NCI-H748 (cell line): Measurements from ENCODE around the gene BCS1L.

Source experiments
- DNase-seq: peaks from one replicate; lab custom pipeline; 2025; ENCODE audit not compliant: unreplicated experiment; lab: John Stamatoyannopoulos, UW

The BCS1L gene

DNA sequence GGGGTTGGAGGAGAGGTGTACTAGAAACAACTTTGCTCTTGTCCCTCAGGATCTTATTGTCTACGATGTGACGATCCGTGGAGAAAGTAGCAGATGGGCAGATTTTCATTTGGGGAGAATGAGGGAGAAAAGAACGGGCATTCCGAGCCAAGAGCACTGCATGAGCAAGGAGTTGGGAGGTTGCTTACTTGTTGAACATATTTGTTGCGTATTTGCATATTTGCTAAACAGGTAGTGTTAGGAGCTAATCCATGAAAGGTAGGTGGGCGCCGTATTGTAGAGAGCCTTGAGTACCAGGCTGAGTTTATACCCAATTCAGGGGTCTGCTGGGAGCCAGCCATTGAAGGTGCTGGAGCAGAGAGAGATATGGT lies 490 bp downstream of the BCS1L start:
- DNase-seq, result no peak

DNA sequence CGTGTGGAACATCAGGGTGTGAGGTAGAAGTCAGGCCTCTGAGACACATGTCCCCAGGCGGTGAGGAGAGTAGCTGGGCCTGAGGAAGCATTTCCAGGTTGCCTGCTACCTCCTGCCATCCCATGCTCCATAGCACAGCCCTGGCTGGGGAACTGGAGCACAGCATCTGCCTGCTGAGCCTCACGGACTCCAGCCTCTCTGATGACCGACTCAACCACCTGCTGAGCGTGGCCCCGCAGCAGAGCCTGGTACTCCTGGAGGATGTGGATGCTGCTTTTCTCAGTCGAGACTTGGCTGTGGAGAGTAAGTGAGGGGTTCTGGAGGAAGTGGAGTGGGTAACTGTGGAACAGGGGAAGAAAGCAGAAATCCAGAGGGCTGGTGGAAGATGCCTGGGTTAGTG lies 2.9 kb downstream of the BCS1L start:
- DNase-seq, result no peak

DNA sequence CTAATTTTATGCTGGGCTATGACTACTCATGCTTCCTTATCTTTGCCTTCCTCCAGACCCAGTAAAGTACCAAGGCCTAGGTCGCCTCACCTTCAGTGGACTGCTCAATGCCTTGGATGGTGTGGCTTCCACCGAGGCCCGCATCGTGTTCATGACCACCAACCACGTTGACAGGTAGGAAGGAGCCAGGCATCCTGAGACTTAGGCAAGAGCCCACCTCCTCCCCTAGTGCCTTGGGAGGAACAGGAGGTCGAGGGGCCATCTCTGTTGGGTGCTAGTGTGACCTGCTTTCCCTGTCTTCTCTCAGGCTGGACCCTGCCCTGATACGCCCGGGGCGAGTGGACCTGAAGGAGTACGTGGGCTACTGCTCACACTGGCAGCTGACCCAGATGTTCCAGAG lies 3.3 kb downstream of the BCS1L start:
- no peak for DNase-seq

DNA sequence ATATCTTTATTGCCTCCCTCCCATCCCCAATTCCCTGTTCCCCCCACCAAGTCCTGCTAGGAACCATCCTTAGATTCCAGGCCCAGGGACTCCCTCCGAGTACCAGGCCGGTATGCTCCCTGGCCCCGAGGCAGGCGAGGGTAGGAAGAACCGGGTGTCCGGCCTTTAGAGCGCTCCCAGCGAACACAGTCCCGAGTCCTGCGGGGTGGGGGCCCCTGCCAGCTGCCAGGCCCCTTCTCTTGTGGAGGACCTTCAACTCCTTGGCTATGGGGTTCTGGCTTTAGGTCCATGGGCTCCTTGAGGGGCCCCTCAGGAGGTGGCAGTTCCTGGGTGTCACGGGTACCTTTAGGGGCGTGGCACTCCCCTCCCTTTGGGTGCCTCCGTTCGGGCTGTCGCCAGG lies 4.4 kb downstream of the BCS1L start:
- DNase-seq, result no peak

DNA sequence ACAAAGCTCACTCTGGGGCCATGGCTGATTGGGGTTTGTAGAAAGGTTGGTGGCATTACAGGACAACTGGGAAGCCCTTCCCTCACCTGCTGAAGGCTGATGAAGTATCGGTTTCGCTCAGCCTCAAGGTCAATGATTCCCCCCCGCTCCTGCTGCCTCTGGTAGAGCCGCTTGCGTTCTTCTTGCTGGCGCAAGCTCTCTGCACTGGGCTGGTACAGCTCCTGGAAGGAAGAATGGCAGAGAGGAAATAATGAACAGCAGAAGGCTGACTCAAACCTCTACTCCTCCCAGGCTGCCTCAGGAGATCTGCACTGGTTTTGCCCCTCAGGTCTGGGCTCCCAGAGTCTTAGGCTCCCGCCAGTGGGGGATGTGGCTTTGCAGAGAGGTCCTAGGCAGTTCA lies 5.2 kb downstream of the BCS1L start:
- DNase-seq, result no peak

DNA sequence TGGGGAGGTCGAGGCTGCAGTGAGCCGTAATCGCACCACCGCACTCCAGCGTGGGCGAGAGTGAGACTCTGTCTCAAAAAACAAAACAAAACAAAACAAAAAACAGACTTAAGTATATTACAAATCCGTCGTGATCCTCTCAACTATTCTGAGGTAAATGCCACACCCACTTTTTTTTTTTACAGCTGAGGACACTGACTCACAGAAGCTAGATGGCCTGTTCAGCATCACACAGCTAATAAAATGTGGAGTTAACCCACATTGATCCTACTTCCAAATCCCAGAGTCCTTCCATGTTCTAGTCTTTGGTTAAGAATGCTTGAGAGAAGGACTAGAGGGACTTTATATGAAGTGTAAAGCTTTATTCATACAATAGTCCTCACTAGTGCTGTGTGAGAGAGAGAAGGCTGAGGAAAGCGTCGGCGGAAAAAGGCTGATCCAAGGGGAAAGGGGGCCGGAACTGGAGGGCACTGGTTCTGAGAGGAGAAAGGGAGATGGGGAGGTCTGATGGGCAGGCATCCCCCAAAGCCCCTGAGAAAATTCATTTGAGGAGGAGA lies 11.7 kb downstream of the BCS1L start:
- peak; percentile 23 for DNase-seq

DNA sequence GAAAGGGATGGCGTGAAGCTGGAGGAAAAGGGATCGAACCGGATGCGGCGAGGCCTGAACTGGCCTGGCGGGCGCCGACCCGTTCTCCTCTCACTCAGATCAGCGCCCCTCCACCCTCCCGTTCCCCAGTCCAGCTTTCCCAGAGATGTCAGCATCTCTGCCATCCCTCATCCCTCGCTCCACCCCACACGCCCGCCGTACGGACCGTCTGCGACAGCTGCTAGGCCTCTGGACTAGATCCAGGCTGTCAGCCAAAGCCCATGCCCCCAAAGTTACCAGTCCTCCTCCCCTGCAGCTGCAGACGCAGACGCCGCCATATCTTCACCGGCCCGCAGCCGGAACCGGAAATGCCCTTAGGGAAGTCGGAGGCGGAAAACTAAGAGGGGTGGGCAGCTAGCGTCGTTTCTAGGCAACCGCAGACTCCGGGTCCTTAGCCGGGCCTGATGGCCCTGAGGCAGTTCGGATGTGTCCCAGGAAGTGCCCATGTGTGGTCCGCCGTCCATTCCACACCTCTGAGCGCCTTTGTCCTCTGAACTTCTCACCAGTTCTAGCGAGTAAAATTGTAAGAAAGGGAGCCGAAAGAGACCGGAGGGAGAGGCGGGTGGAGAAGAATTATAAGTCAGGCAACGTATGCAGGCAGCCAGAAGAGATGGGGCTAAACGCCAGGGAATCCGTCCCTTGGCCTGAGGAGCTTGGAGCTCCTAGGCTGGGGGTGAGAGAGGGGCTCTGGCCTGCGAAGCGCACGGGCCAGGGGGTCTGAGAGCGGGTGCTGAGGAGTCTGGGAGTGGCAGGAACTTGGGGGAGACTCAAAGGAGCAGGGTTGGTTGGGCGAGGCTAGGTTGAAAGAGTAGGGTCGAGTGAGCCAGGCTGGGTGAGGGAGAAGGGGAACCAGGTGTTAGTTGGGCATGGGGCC lies 12.4 kb downstream of the BCS1L start, which contains the start of the genes RNF25 and STK36:
RNF25 (minus strand) TSS at position 349 of the 913 bp plus-strand sequence; CDS start at position 317, 32 bp downstream.
STK36 (plus strand) TSS at position 433 of the 913 bp plus-strand sequence. CDS start 744 bp downstream, outside the sequence.
- peak; percentile 93 for DNase-seq

DNA sequence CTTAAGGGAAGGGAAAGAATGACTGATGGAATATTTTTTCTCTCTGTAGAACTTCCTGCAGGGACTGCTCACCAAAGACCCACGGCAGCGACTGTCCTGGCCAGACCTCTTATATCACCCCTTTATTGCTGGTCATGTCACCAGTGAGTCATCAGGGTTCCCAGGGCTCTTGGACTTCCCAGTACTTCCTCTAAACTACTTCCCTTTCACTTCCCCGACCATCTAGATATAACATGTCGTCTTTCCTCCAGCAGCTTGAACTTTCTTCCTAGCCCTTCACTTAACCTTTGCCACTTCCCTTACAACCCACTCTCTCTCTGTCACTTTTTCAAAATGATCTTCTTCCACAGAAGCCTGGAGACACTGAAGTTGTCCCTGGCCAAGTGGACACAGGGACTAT lies 19.6 kb downstream of the BCS1L start:
- DNase-seq, result no peak

DNA sequence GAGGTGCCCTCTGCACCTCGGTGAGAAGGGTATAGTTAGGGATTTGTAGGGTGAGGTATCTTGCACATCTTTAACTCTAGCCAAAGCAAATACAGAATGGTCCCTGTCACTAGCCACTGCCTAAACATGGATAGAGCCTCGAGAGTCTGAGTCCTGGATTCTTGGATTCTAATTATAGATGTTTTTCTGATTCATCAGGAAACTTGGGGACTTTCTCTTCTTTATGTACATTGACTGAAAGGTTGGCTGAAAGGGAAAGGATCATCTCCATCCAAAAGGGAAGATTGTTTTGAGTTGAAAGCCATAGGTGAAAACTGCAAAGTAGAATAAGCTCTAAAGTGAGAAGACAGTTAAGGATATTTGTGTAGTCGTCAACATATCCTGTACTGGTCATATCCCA lies 20.6 kb downstream of the BCS1L start:
- no peak for DNase-seq

DNA sequence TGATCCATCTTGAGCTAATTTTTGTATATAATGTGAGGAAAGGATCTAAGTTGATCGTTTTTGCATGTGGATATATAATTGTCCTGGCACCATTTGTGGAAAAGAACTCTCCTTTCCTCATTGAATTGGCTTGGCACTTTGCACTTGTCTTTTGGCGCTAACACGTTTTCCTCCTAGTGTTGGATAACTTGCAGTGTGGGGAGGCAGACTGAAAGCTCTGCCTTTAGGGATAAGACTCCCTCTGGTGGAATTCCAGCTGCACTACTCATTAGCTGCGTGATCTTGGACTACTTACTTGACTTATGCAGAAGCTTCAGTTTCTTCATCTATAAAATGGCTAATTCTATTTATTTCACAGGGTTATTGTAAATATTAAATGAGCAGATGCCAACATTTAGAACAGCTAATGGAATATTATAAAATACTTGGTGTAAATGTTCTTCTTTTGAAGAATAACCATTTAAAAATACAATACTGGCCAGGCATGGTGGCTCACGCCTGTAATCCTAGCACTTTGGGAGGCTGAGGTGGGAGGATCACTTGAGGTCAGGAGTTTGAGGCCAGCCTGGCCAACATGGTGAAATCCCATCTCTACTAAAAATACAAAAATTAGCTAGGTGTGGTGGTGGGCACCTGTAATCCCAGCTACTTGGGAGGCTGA lies 28.0 kb downstream of the BCS1L start:
- peak; percentile 68 for DNase-seq

DNA sequence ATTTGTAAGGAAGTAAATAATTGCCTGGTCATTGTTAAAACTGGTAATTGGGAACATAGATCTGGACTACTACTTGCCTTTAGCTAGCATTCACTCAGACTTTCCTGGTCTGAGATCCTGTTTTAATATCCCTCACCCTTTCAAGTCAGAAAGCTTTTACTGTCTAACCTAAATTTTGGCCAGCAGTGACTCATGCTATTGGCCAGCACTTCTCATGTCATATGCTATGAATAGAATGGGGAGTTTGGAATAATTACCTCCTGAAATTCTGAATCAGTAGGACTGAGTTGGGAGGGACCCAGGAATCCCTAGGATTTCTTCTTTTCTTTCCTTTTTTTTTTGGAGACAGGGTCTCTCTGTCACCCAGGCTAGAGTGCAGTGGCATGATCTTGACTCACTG lies 31.8 kb downstream of the BCS1L start:
- no peak for DNase-seq

DNA sequence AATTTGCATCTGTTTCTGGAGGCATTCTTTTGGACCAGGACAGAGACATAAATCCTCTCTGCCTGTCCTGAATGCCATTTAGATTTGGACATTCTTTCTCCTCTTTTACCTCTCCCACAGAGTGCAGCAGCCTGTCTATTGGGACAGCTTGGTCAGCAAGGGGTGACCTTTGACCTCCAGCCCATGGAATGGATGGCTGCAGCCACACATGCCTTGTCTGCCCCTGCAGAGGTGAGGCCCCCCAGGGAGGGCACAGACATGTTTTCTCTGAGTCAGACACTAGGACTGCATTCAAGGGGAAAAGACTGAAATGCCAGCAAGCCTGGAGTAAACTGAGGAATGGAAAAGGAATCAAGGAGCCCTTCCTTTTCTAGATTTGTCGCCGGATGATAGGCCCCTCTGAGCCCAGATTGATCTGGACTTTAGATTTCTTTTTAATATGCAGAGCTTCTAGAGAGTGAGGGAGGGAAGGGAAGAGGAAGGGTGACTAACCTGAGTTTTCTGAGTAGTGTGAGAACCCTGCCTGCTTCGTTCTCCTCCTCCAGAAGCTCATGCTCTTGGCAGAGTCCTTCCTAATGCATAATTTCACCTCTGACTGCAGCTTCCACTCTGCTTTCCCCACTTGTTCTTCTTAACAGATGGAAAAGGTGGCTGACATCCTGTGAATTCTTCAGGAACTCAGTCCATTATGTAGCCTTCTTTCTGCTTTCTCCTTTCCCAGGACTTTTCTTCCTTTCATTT lies 35.1 kb downstream of the BCS1L start:
- DNase-seq, result no peak

DNA sequence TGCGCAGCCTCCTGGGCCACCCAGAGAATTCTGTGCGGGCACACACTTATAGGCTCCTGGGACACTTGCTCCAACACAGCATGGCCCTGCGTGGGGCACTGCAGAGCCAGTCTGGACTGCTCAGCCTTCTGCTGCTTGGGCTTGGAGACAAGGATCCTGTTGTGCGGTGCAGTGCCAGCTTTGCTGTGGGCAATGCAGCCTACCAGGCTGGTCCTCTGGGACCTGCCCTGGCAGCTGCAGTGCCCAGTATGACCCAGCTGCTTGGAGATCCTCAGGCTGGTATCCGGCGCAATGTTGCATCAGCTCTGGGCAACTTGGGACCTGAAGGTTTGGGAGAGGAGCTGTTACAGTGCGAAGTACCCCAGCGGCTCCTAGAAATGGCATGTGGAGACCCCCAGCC lies 39.4 kb downstream of the BCS1L start:
- no peak for DNase-seq

DNA sequence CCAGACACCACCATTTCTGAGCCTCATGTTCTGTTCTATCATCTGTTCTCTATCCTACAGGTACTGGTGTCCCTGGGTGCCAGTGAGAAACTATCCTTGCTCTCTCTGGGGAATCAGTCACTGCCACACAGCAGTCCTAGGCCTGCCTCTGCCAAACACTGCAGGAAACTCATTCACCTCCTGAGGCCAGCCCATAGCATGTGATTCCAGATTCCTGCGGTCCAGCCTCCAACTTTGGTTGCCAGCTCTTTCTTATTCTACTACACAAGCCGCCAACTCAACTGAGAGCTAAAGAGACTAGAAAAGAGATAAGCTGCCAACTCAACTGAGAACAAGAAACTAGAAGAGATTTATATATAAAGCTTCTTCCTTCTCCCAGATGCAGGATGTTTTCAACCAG lies 42.3 kb downstream of the BCS1L start:
- no peak for DNase-seq

DNA sequence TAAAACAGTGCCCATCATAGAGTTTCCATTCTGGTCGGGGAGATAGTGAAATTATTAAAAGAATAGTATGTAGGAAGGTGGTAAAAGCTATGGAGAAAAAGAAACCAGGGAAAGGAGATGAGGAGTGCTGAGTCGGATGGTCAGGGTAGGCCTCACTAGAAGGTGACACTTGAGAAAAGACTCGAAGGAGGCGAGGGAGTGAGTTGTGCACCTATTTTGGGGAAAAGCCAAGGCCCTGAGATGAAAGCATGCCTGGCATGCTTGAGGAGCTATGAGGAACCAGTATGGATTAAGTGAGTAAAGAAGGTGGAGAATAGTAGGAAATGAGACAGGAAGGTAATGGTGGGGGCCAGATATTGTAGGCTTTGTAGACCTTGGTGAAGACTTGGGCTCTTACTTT lies 43.9 kb downstream of the BCS1L start:
- DNase-seq, result no peak

DNA sequence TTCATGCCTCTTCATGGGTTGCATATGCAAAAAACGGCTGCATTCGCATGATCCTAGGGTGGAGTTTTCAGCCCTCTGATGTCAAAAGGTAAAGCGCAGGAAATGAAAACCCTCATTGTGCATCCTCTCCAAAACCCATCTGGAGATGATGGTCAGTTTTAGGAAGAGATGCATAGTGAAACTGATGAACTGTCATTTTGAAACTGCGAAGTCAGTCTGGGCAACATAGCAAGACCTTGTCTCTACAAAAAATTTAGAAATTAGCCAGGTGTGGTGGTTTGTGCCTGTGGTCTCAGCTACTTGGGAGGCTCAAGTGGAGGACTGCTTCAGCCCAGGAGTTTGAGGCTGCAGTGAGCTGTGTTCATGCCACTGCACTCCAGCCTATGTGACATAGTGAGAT lies 48.6 kb downstream of the BCS1L start:
- DNase-seq, result no peak

DNA sequence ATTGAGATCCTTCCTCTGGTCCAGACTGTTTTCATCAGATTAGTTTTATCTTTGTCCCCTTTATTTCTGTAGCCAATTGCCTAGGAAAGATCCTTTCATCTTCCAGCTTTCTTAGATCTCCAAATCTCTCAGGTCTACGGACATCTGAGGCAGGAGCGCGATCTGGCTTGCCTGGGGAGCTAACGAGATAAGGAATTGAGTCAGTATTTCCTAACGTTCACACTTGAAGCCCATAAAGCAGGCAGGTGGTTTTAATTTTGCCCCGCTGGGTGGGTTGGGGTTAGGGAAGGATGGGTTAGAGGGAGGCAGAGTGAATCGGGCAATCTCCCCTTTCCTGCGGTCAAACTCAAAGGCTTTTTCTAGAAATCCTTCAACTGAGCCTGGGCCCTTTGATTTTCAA lies 50.4 kb downstream of the BCS1L start:
- no peak for DNase-seq

DNA sequence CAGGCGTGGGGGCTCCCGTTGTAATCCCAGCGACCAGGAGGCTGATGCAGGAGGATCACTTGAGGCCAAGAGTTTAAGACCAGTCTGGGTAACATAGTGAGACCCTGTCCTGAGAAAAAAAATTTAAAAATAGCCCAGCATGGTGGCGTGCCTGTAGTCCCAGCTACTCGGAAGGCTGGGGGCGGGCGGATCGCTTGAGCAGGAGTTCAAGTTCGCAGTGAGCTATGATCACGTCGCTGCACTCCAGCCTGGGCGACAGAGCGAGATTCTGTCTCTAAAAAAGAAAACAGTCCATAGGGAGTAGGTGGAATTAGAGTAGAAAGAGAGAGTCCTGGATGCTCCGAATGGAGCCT lies 50.8 kb downstream of the BCS1L start:
- DNase-seq, result no peak

DNA sequence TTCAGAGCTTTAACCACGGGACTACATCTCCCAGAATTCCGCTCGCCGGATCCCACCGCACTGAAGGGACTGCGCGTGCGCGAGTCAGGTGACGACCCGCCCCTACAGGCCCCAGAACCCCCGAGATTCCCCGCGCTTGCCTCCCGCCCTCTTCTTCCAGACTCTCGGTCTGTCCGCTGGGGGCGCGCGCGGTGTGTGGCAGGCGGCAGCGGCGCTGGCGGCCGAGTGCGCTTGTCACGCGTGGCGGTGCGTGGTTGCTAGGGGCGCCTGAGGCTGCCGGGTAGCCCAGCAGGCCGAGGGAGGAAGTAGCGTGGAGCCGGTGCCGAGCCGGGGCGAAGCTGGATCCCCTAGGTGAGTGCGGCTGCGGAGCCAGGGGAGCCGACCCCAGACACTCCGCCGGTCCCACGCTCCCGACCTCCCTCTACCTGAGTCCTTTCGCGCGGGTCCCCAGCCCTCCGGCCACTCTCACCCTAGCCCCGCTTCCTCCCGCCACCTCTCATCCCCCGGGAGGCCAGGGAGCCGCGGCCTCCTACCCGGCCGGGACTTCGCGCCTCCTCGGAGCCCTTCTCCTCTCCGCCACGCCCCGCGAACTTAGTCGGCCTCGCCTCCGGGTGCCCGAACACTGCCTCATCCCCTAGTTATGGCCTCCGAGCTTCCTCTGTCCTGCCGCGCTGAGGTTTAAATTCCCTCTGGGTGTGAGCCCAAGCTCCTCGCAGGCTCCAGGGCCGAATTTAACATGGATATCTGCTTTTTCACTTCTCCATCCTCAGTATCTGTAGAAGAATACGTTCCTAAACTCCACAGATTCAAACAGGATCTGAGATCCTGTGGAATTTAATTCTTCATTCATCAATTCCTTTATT lies 51.4 kb downstream of the BCS1L start, which contains the start of gene TTLL4:
TTLL4 (plus strand) TSS at position 149 of the 863 bp plus-strand sequence. CDS start 26,842 bp downstream, outside the sequence.
- peak; percentile 95 for DNase-seq

DNA sequence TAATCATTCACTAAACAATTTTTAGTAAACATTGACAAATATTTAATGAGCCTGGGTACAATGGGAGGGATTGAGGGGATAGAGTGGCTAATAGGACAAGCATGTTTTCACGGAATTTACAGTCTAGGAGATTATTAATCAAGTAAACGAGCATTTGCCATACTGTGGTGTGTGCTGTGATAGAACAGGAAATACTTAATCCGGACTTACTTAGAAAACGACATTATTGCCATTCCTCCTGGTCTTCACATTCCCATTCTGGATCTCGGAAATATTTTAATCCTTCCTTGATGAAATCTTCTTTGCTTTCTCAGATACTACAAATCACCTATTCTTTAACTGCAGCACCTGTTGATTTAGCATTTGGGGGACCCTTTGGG lies 52.1 kb downstream of the BCS1L start:
- DNase-seq, result no peak
